Endothelial cell of umbilical vein (primary cell): ENCODE data around the gene C20orf141. TPM values are rescaled to one million over a fixed set of nuclear protein-coding genes. Genes with fewer than 3 reads are reported as not detected.
A peak's percentile ranks its signal among the peaks of the same experiment; 100 is the strongest.

ENCODE experiments used
- Bru-seq: library from RNA; stranded (reverse); fragments of 400-500 nt; gene quantifications from one replicate; lab custom pipeline; 2021; lab: Mats Ljungman, UMichigan
- BruChase-seq, 2 experiments: library from RNA; stranded (reverse); fragments of 400-500 nt; gene quantifications; one replicate each; lab custom pipeline; 2021; lab: Mats Ljungman, UMichigan
- BruUV-seq: library from RNA; stranded (reverse); fragments of 400-500 nt; replicated peaks from 2 replicates; lab custom pipeline; 2021; lab: Mats Ljungman, UMichigan
- CTCF ChIA-PET: fragments of 300-600, 350-600 bp; sonication (Branson Sonifier 250); formaldehyde crosslinking; loops from one replicate; lab custom pipeline; 2021; ENCODE audit warnings: antibody characterized with exemption, inconsistent platforms; lab: Charles Lee
- POLR2A ChIA-PET: fragments of 300-600, 350-600 bp; sonication (Branson Sonifier 250); formaldehyde crosslinking; loops from one replicate; lab custom pipeline; 2021; ENCODE audit warnings: antibody characterized with exemption, inconsistent platforms; lab: Charles Lee
- DNase-seq: peaks from one replicate; pipeline ENCODE4 v3.0.0-alpha.2; 2011; ENCODE audit warnings: low read depth, low spot score
- FAIRE-seq: peaks from 2 replicates; lab custom pipeline; 2011; peaks lifted over from hg19 to GRCh38; lab: Jason Lieb, UNC
- H2AFZ ChIP-seq: 2 replicates; pipeline ENCODE4 v1.6.0; 2012; ENCODE audit warnings: low read depth, low read length, control low read depth, inconsistent platforms
- H3K27ac ChIP-seq: 2 replicates; pipeline ENCODE4 v1.5.1; 2011; ENCODE audit warnings: low read depth, mild to moderate bottlenecking, control low read depth, low read length, moderate library complexity; ENCODE audit not compliant: insufficient read depth
- H3K27me3 ChIP-seq, 2 experiments: 2 replicates each; pipeline versions ENCODE4 v1.6.0 to v1.6.1; 2011; ENCODE audit warnings: low read length in 2 of 2, mixed read lengths in 1 of 2; ENCODE audit not compliant: control insufficient read depth in 2 of 2, insufficient read depth in 2 of 2
- H3K36me3 ChIP-seq, 2 experiments: 2 replicates in 1 of 2; 3 replicates in 1 of 2; pipeline ENCODE4 v1.5.1; 2011; ENCODE audit warnings: low read length in 2 of 2, mild to moderate bottlenecking in 1 of 2, moderate library complexity in 1 of 2; ENCODE audit not compliant: control insufficient read depth in 2 of 2, insufficient read depth in 2 of 2; ENCODE audit errors: extremely low read depth in 1 of 2
- H3K4me1 ChIP-seq: 3 replicates; pipeline ENCODE4 v1.5.1; 2011; ENCODE audit warnings: mild to moderate bottlenecking, low read length; ENCODE audit not compliant: control insufficient read depth, insufficient read depth; ENCODE audit errors: extremely low read depth
- H3K4me2 ChIP-seq: 2 replicates; pipeline ENCODE4 v1.6.1; 2011; ENCODE audit warnings: low read length, control low read depth, mixed read lengths; ENCODE audit not compliant: insufficient read depth
- H3K4me3 ChIP-seq, 3 experiments: fragments of 200-600 bp in 1 of 3; sonication (generic), shearing (Covaris generic) in 1 of 3; replicated peaks in 1 of 3; 2 replicates each; pipeline ENCODE4 v1.5.1; 2011 to 2016; ENCODE audit warnings: control low read depth in 3 of 3, low read length in 3 of 3, mild to moderate bottlenecking in 2 of 3, inconsistent platforms in 1 of 3, low read depth in 1 of 3, moderate library complexity in 1 of 3; ENCODE audit not compliant: insufficient read depth in 1 of 3
- H3K79me2 ChIP-seq: 2 replicates; pipeline ENCODE4 v1.6.0; 2012; ENCODE audit warnings: low read length, inconsistent platforms; ENCODE audit not compliant: control insufficient read depth, insufficient read depth
- H3K9ac ChIP-seq: replicated peaks from 2 replicates; pipeline ENCODE3; 2011; ENCODE audit warnings: low read length, control low read depth; ENCODE audit not compliant: insufficient read depth; ENCODE audit errors: extremely low read depth
- H3K9me1 ChIP-seq: replicated peaks from 3 replicates; pipeline ENCODE4 v1.6.0; 2011; ENCODE audit warnings: mild to moderate bottlenecking, low read length; ENCODE audit not compliant: control insufficient read depth, insufficient read depth; ENCODE audit errors: extremely low read depth
- H3K9me3 ChIP-seq: replicated peaks from 2 replicates; pipeline ENCODE4 v1.5.1; 2012; ENCODE audit warnings: low read length, inconsistent platforms; ENCODE audit not compliant: control insufficient read depth, insufficient read depth
- H4K20me1 ChIP-seq: replicated peaks from 2 replicates; pipeline ENCODE3; 2011; ENCODE audit warnings: mild to moderate bottlenecking, low read length; ENCODE audit not compliant: control insufficient read depth, insufficient read depth; ENCODE audit errors: extremely low read depth
- CTCF ChIP-seq, 2 donors: IDR thresholded peaks; 1 replicate in 1 of 2; 2 replicates in 1 of 2; pipeline ENCODE4 v1.5.1; 2011; ENCODE audit warnings: low read length in 2 of 2, mild to moderate bottlenecking in 2 of 2, moderate library complexity in 2 of 2, control low read depth in 1 of 2, inconsistent platforms in 1 of 2, low read depth in 1 of 2; ENCODE audit not compliant: insufficient read depth in 1 of 2; ENCODE audit errors: extremely low read depth in 1 of 2
- EZH2 ChIP-seq: IDR thresholded peaks from 2 replicates; pipeline ENCODE4 v1.6.1; 2012; ENCODE audit warnings: borderline replicate concordance, low read depth, mild to moderate bottlenecking, moderate library complexity, low read length, inconsistent platforms; ENCODE audit not compliant: severe bottlenecking
- FOS ChIP-seq: IDR thresholded peaks from 2 replicates; pipeline ENCODE4 v1.6.1; 2011; ENCODE audit warnings: mild to moderate bottlenecking, low read length, moderate library complexity, borderline replicate concordance; ENCODE audit not compliant: insufficient read depth
- GATA2 ChIP-seq: IDR thresholded peaks from 2 replicates; pipeline ENCODE4 v1.7.0; 2011; ENCODE audit warnings: low read depth, mild to moderate bottlenecking, moderate library complexity, mixed read lengths, low read length; ENCODE audit not compliant: insufficient read length, insufficient read depth
- JUN ChIP-seq: IDR thresholded peaks from 2 replicates; pipeline ENCODE4 v1.6.1; 2011; ENCODE audit warnings: borderline replicate concordance, low read depth; ENCODE audit not compliant: insufficient read length, insufficient read depth
- MAX ChIP-seq: IDR thresholded peaks from 2 replicates; pipeline ENCODE4 v1.6.1; 2011; ENCODE audit not compliant: insufficient read depth, insufficient read length
- MYC ChIP-seq: IDR thresholded peaks from one replicate; pipeline ENCODE4 v1.6.1; 2011; ENCODE audit warnings: mild to moderate bottlenecking, low read depth, low read length
- POLR2A ChIP-seq: IDR thresholded peaks from 2 replicates; pipeline ENCODE4 v1.6.1; 2012; ENCODE audit warnings: low read depth, mild to moderate bottlenecking, control low read depth, low read length
- POLR2AphosphoS5 ChIP-seq: IDR thresholded peaks from 2 replicates; pipeline ENCODE4 v1.6.1; 2012; ENCODE audit warnings: low read depth, mild to moderate bottlenecking, control low read depth, low read length, moderate library complexity; ENCODE audit not compliant: insufficient read depth
- dilution Hi-C: fragments of 300-500 bp; cut with MboI; formaldehyde crosslinking; loops from one replicate; pipeline ENCODE4 v1.15.0; 2019; ENCODE audit warnings: low sequenced_read_pairs; ENCODE audit not compliant: extremely low pct_ligation_motif_present
- intact Hi-C: fragments of 100-400 bp; cut with micrococcal nuclease; formaldehyde crosslinking; loops from one replicate; pipeline ENCODE4 v1.10.0; 2022
- long read RNA-seq: library from polyadenylated mRNA; stranded (forward); transcript quantifications from one replicate; pipeline ENCODE4 v2.0.0, GENCODE V29; 2021
- polyA minus RNA-seq, 3 experiments: library from RNA; depleted of rRNA, polyadenylated mRNA; stranded (reverse); fragments of >200 nt; gene quantifications; 1 replicate in 1 of 3; 2 replicates in 2 of 3; pipeline ENCODE4 v1.2.3, GENCODE V29; 2011
- polyA plus RNA-seq, 4 experiments: library from polyadenylated mRNA; depleted of rRNA in 3 of 4; stranded (reverse) in 3 of 4; unstranded in 1 of 4; fragments of >200 nt; gene quantifications; 2 replicates each; pipeline versions ENCODE4 v1.2.1 to v1.2.3, GENCODE V29; 2011 to 2012; ENCODE audit warnings: missing spikeins in 1 of 4
- total RNA-seq: library from RNA; stranded (reverse); gene quantifications from 2 replicates; pipeline ENCODE4 v1.2.3, GENCODE V29; 2021

The C20orf141 gene
- total RNA-seq (not detected in 2 replicates), polyA plus RNA-seq (not detected in 2 replicates), polyA minus RNA-seq (not detected in 2 replicates), Bru-seq, nascent RNA (not detected), BruChase-seq, experiment 1, labeled RNA remaining after a 6-hour chase (not detected), BruChase-seq, experiment 2, labeled RNA remaining after a 2-hour chase (not detected)
- polyA plus RNA-seq (2011; cell fraction: cytosol; rRNA removed): not detected in 2 replicates
- not detected in 2 replicates for polyA plus RNA-seq (2011; cell fraction: nucleus; rRNA removed)
- polyA plus RNA-seq (2012): not detected in 2 replicates
- not detected for polyA minus RNA-seq (2011; cell fraction: cytosol; rRNA and poly(A)+ RNA removed)
- polyA minus RNA-seq (2011; cell fraction: nucleus; rRNA and poly(A)+ RNA removed): not detected in 2 replicates
- long read RNA-seq: 0 reads

GRCh38 chr20:2814587-2815051 is at the start of gene C20orf141:
Gene C20orf141 (plus strand): TSS chr20:2814987. CDS start chr20:2815185, 198 bp downstream.
- POLR2A ChIA-PET: no interaction called here
- FAIRE-seq (peak; percentile 28), DNase-seq (peak; percentile 40)
- Histone ChIP-seq H3K4me1 (no peaks in the 10 kb centered on the region), H3K9me3 (peaks cover 1% of the 10 kb centered on the region), H3K27me3 (peaks cover 6 to 12% of the 10 kb centered on the region in 2 experiments), H4K20me1 (no peaks in the 10 kb centered on the region), H3K79me2 (no peaks in the 10 kb centered on the region), H3K27ac (no peak within 1 kb of the TSS), H2AFZ (no peak within 1 kb of the TSS), H3K9me1 (no peaks in the 10 kb centered on the region), H3K4me3 (no peak within 1 kb of the TSS), H3K9ac (no peak within 1 kb of the TSS), H3K4me2 (no peak within 1 kb of the TSS), H3K36me3 (no peaks in the 10 kb centered on the region)
- intact Hi-C loops (no loop called here), dilution Hi-C loops (no loop called here)
- no peak for TF ChIP-seq JUN
- TF ChIP-seq POLR2A: no peak
- no peak for TF ChIP-seq CTCF (IDR thresholded peaks at IDR 0.05; ENCODE audit: extremely low read depth in 1 of 2, insufficient read depth in 1 of 2, low read depth in 1 of 2, low read length in 2 of 2)
- no peak for TF ChIP-seq GATA2
- TF ChIP-seq POLR2AphosphoS5: no peak
- TF ChIP-seq MYC: no peak
- no peak for TF ChIP-seq MAX
- no peak for TF ChIP-seq FOS
- TF ChIP-seq EZH2: no peak
- CTCF ChIA-PET: no interaction called here
- BruUV-seq: no TSS peak
